ENCODE results near the gene PRPF6.

The PRPF6 gene

GRCh38 chr20:64023361-64024140 is 42.6 kb downstream of the PRPF6 start:
- H3K4me1 ChIP-seq (ENCODE audit: insufficient read depth, low read length, poor library complexity, severe bottlenecking): no peaks in the 10 kb centered on the region
- no peaks in the 10 kb centered on the region for H3K27me3 ChIP-seq (ENCODE audit: insufficient read depth, low read length, poor library complexity, severe bottlenecking)
- H3K4me2 ChIP-seq (ENCODE audit: low read depth, low read length, poor library complexity, severe bottlenecking): no peak overlapping the region
- H3K9ac ChIP-seq (ENCODE audit: low read depth, low read length, poor library complexity, severe bottlenecking): no peak overlapping the region
- no peaks in the 10 kb centered on the region for H3K79me2 ChIP-seq (ENCODE audit: insufficient read depth, low read length)
- no peak overlapping the region for H2AFZ ChIP-seq (ENCODE audit: low read length)
- no peaks in the 10 kb centered on the region for H3K9me3 ChIP-seq (ENCODE audit: insufficient read depth, low read depth, low read length)
- H3F3A ChIP-seq (ENCODE audit: low read depth): no peaks in the 10 kb centered on the region
- peaks cover 86% of the 10 kb centered on the region; the same call in 1 of the 2 replicates for H3K36me3 ChIP-seq (ENCODE audit: insufficient read depth, low read length)
- no peaks in the 10 kb centered on the region for H4K20me1 ChIP-seq (ENCODE audit: insufficient read depth, low read length, poor library complexity, severe bottlenecking)
- H3K9me2 ChIP-seq (replicated peaks; ENCODE audit: low read depth, low read length): no peaks in the 10 kb centered on the region
- H3K4me3 ChIP-seq (ENCODE audit: low read length, poor library complexity, severe bottlenecking): no peak overlapping the region
- no peak for TF ChIP-seq EZH2phosphoT487 (IDR thresholded peaks at IDR 0.05; ENCODE audit: borderline replicate concordance)
- TF ChIP-seq CTCF (conservative IDR thresholded peaks at IDR 0.05; ENCODE audit: low read length): no peak

- Histone ChIP-seq H4K20me1 (ENCODE audit: insufficient read depth, low read length, poor library complexity, severe bottlenecking) (no peaks in the 10 kb centered on the region), H3K9me2 (replicated peaks; ENCODE audit: low read depth, low read length) (no peaks in the 10 kb centered on the region), H3K36me3 (ENCODE audit: insufficient read depth, low read length) (peaks cover 84% of the 10 kb centered on the region; the same call in 1 of the 2 replicates), H3K79me2 (ENCODE audit: insufficient read depth, low read length) (no peaks in the 10 kb centered on the region), H3K4me2 (ENCODE audit: low read depth, low read length, poor library complexity, severe bottlenecking) (no peak overlapping the region), H3K9me3 (ENCODE audit: insufficient read depth, low read depth, low read length) (no peaks in the 10 kb centered on the region), H3K9ac (ENCODE audit: low read depth, low read length, poor library complexity, severe bottlenecking) (no peak overlapping the region), H3K4me3 (ENCODE audit: low read length, poor library complexity, severe bottlenecking) (no peak overlapping the region), H3K4me1 (ENCODE audit: insufficient read depth, low read length, poor library complexity, severe bottlenecking) (no peaks in the 10 kb centered on the region), H3F3A (ENCODE audit: low read depth) (no peaks in the 10 kb centered on the region), H3K27me3 (ENCODE audit: insufficient read depth, low read length, poor library complexity, severe bottlenecking) (no peaks in the 10 kb centered on the region), H2AFZ (ENCODE audit: low read length) (no peak overlapping the region)
- no peak for TF ChIP-seq EZH2phosphoT487 (IDR thresholded peaks at IDR 0.05; ENCODE audit: borderline replicate concordance)
- TF ChIP-seq CTCF (conservative IDR thresholded peaks at IDR 0.05; ENCODE audit: low read length): no peak
These were observed 43.4 kb downstream of the PRPF6 start for GRCh38 chr20:64024141-64024990.

GRCh38 chr20:64025101-64025825 is 44.3 kb downstream of the PRPF6 start:
- no peaks in the 10 kb centered on the region for H3K79me2 ChIP-seq (ENCODE audit: insufficient read depth, low read length)
- H3K36me3 ChIP-seq (ENCODE audit: insufficient read depth, low read length): peaks cover 87% of the 10 kb centered on the region; the same call in 1 of the 2 replicates
- no peak overlapping the region for H3K9ac ChIP-seq (ENCODE audit: low read depth, low read length, poor library complexity, severe bottlenecking)
- no peak overlapping the region for H3K4me2 ChIP-seq (ENCODE audit: low read depth, low read length, poor library complexity, severe bottlenecking)
- H3K27me3 ChIP-seq (ENCODE audit: insufficient read depth, low read length, poor library complexity, severe bottlenecking): no peaks in the 10 kb centered on the region
- no peak overlapping the region for H3K4me3 ChIP-seq (ENCODE audit: low read length, poor library complexity, severe bottlenecking)
- no peaks in the 10 kb centered on the region for H3K9me2 ChIP-seq (replicated peaks; ENCODE audit: low read depth, low read length)
- no peaks in the 10 kb centered on the region for H4K20me1 ChIP-seq (ENCODE audit: insufficient read depth, low read length, poor library complexity, severe bottlenecking)
- no peaks in the 10 kb centered on the region for H3K4me1 ChIP-seq (ENCODE audit: insufficient read depth, low read length, poor library complexity, severe bottlenecking)
- H3F3A ChIP-seq (ENCODE audit: low read depth): no peaks in the 10 kb centered on the region
- no peak for TF ChIP-seq EZH2phosphoT487 (IDR thresholded peaks at IDR 0.05; ENCODE audit: borderline replicate concordance)
- no peak for TF ChIP-seq CTCF (conservative IDR thresholded peaks at IDR 0.05; ENCODE audit: low read length)
- H2AFZ ChIP-seq (ENCODE audit: low read length): no peak overlapping the region
- H3K9me3 ChIP-seq (ENCODE audit: insufficient read depth, low read depth, low read length): no peaks in the 10 kb centered on the region

All from Loucy (cell line).